ENCODE results near the gene RASEF.
A peak's percentile ranks its signal among the peaks of the same experiment; 100 is the strongest.

The RASEF gene

GRCh38 chr9:83071626-83072025 lies 8.7 kb upstream of the RASEF start:
- no peak overlapping the region for H3K4me3 ChIP-seq (ENCODE audit: low read depth, low read length)
- DNase-seq, result no peak
- no peak for TF ChIP-seq CTCF (IDR thresholded peaks at IDR 0.05; ENCODE audit: low read depth, low read length, missing control alignments)
- H3K27ac ChIP-seq, result no peak overlapping the region
- no peaks in the 10 kb centered on the region for H3K27me3 ChIP-seq (replicated peaks)
- no peaks in the 10 kb centered on the region for H3K36me3 ChIP-seq (replicated peaks)
- in situ Hi-C loops (cut with HindIII; ENCODE audit: low pct_ligation_motif_present, low sequenced_read_pairs), result no loop called here

- no peak overlapping the region for H3K27ac ChIP-seq
- in situ Hi-C loops (cut with HindIII; ENCODE audit: low pct_ligation_motif_present, low sequenced_read_pairs), result no loop called here
- TF ChIP-seq CTCF (IDR thresholded peaks at IDR 0.05; ENCODE audit: low read depth, low read length, missing control alignments), result no peak
- DNase-seq, result no peak
- H3K36me3 ChIP-seq (replicated peaks), result no peaks in the 10 kb centered on the region
- H3K4me3 ChIP-seq (ENCODE audit: low read depth, low read length), result no peak overlapping the region
- H3K27me3 ChIP-seq (replicated peaks), result no peaks in the 10 kb centered on the region
Observed at GRCh38 chr9:83070261-83070660, 7.3 kb upstream of the RASEF start.

GRCh38 chr9:83069651-83070050 lies 6.7 kb upstream of the RASEF start:
- Histone ChIP-seq H3K27me3 (replicated peaks) (no peaks in the 10 kb centered on the region), H3K27ac (no peak overlapping the region), H3K36me3 (replicated peaks) (no peaks in the 10 kb centered on the region), H3K4me3 (ENCODE audit: low read depth, low read length) (no peak overlapping the region)
- DNase-seq, result no peak
- in situ Hi-C loops (cut with HindIII; ENCODE audit: low pct_ligation_motif_present, low sequenced_read_pairs), result no loop called here
- no peak for TF ChIP-seq CTCF (IDR thresholded peaks at IDR 0.05; ENCODE audit: low read depth, low read length, missing control alignments)

- in situ Hi-C loops (cut with HindIII; ENCODE audit: low pct_ligation_motif_present, low sequenced_read_pairs), result no loop called here
- H3K27me3 ChIP-seq (replicated peaks), result peaks cover 4% of the 10 kb centered on the region
- no peak for TF ChIP-seq CTCF (IDR thresholded peaks at IDR 0.05; ENCODE audit: low read depth, low read length, missing control alignments)
- DNase-seq, result no peak
- no peak overlapping the region for H3K27ac ChIP-seq
- no peaks in the 10 kb centered on the region for H3K36me3 ChIP-seq (replicated peaks)
- H3K4me3 ChIP-seq (ENCODE audit: low read depth, low read length), result no peak overlapping the region
Observed at GRCh38 chr9:83068414-83068813, 5.5 kb upstream of the RASEF start.

GRCh38 chr9:83067579-83067978 lies 4.6 kb upstream of the RASEF start:
- no peak overlapping the region for H3K4me3 ChIP-seq (ENCODE audit: low read depth, low read length)
- H3K27ac ChIP-seq, result no peak overlapping the region
- no peak for TF ChIP-seq CTCF (IDR thresholded peaks at IDR 0.05; ENCODE audit: low read depth, low read length, missing control alignments)
- no peak for DNase-seq
- H3K36me3 ChIP-seq (replicated peaks), result no peaks in the 10 kb centered on the region
- in situ Hi-C loops (cut with HindIII; ENCODE audit: low pct_ligation_motif_present, low sequenced_read_pairs), result no loop called here
- peaks cover 11% of the 10 kb centered on the region for H3K27me3 ChIP-seq (replicated peaks)

- TF ChIP-seq CTCF (IDR thresholded peaks at IDR 0.05; ENCODE audit: low read depth, low read length, missing control alignments), result no peak
- peak; percentile 83 for DNase-seq
- H3K4me3 ChIP-seq (ENCODE audit: low read depth, low read length), result no peak overlapping the region
- in situ Hi-C loops (cut with HindIII; ENCODE audit: low pct_ligation_motif_present, low sequenced_read_pairs), result no loop called here
- peaks cover 15% of the 10 kb centered on the region for H3K27me3 ChIP-seq (replicated peaks)
- no peaks in the 10 kb centered on the region for H3K36me3 ChIP-seq (replicated peaks)
- no peak overlapping the region for H3K27ac ChIP-seq
Observed at GRCh38 chr9:83066771-83067170, 3.8 kb upstream of the RASEF start.

Data from brain microvascular endothelial cell (primary cell).